Thyroid gland (tissue), 4 donors: ENCODE measurements around the gene LCA5.

Experiments
- POLR2A ChIP-seq, 2 donors: fragments of 450-650 bp; IDR thresholded peaks; one replicate each; pipeline ENCODE4 v1.6.1; 2017; ENCODE audit warnings: antibody characterized with exemption in 2 of 2, mild to moderate bottlenecking in 2 of 2, moderate library complexity in 1 of 2
- TF ChIP-seq, protein P1 (sequence below), 6 experiments: fragments of 200-600 bp in 3 of 6; fragments of 450-650 bp in 3 of 6; sonication (generic) in 3 of 6; IDR thresholded peaks; one replicate each; pipeline ENCODE4 v1.5.1; 2016 to 2019; ENCODE audit warnings: antibody characterized with exemption in 6 of 6, mild to moderate bottlenecking in 2 of 6, inconsistent platforms in 1 of 6, moderate library complexity in 1 of 6

DNA sequence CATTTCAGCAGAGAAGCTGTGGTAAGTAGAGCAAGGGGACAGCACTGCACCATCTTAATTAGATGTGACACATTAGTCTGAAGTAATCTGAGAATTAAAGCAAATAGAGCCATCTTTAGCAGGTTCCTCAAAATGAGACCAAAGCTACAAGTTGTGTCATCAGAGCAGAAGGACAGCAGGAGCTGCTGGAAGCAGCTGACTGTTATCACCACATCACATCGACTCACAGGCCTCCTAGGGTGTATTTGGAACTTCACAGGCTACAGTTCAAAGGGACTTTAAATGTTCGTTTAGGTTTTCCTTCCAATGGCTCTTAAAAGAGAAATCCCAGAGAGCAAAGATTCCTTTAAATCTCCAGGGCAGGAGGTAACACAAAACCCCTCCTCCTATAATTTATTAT, 69.5 kb downstream of the LCA5 start:
- TF ChIP-seq, protein P1, sequence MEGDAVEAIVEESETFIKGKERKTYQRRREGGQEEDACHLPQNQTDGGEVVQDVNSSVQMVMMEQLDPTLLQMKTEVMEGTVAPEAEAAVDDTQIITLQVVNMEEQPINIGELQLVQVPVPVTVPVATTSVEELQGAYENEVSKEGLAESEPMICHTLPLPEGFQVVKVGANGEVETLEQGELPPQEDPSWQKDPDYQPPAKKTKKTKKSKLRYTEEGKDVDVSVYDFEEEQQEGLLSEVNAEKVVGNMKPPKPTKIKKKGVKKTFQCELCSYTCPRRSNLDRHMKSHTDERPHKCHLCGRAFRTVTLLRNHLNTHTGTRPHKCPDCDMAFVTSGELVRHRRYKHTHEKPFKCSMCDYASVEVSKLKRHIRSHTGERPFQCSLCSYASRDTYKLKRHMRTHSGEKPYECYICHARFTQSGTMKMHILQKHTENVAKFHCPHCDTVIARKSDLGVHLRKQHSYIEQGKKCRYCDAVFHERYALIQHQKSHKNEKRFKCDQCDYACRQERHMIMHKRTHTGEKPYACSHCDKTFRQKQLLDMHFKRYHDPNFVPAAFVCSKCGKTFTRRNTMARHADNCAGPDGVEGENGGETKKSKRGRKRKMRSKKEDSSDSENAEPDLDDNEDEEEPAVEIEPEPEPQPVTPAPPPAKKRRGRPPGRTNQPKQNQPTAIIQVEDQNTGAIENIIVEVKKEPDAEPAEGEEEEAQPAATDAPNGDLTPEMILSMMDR (IDR thresholded peaks at IDR 0.05): no peak
- no peak for TF ChIP-seq POLR2A (IDR thresholded peaks at IDR 0.05)
